COLO668 (cell line): ENCODE data around the gene CTCFL.

Experiments
- DNase-seq: peaks from one replicate; lab custom pipeline; 2025; ENCODE audit not compliant: unreplicated experiment; lab: John Stamatoyannopoulos, UW

The CTCFL gene, protein sequence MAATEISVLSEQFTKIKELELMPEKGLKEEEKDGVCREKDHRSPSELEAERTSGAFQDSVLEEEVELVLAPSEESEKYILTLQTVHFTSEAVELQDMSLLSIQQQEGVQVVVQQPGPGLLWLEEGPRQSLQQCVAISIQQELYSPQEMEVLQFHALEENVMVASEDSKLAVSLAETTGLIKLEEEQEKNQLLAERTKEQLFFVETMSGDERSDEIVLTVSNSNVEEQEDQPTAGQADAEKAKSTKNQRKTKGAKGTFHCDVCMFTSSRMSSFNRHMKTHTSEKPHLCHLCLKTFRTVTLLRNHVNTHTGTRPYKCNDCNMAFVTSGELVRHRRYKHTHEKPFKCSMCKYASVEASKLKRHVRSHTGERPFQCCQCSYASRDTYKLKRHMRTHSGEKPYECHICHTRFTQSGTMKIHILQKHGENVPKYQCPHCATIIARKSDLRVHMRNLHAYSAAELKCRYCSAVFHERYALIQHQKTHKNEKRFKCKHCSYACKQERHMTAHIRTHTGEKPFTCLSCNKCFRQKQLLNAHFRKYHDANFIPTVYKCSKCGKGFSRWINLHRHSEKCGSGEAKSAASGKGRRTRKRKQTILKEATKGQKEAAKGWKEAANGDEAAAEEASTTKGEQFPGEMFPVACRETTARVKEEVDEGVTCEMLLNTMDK

DNA sequence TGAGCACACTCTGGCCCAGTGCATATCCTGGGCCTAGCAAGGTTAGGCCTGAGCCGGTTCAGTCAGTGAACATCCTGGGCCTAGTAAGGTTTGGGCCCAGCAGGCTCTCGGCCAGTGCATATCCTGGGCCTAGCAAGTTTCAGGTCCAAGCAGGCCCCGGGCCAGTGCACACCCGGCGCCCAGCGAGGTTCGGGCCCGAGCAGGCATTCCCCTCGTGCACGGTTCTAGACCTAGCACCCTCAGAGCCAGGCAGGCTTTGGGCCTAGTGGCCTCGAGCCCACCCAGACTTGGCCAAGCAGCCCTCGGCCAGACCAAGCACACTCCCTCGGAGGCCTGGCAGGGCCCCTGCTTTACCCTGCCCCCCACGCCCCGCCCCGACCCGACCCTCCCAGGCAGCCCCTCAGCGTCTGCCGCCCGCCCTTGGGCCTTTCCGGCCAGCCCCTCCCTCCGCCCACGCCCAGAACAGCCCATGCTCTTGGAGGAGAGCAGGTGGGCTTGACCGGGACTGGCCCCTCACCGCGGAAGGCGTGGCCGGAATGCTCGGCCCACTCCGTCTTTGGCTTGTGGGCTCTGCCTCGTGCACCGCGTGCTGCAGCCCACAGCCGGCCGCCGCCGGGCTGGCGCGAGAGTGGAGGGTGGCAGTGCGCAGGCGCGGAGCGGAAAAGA lies at the start of gene CTCFL:
TSS of gene CTCFL (minus strand) at position 630 of the 666 bp plus-strand sequence. CDS start 935 bp downstream, outside the sequence.
- no peak for DNase-seq

DNA sequence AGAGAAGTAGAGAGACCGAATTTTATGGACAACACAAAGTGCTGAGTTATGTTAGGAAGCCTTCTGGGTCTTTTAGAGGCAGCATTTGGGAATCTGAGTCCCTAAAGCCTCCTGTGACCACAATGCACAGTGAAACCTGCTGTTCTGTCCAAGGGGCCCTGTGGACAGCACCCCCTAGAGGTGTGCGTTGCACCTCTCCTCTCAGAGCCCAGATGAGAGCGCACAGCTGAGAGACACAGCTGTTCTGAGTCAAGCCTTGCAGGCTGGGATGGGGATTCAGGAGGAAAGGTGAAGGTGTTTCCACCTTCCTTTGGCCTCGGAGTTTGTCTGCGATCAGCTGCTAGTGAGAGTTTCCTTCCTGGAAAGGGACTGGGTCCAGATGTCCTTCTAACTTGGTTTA lies 49.0 kb upstream of the CTCFL start:
- peak; percentile 9 for DNase-seq

DNA sequence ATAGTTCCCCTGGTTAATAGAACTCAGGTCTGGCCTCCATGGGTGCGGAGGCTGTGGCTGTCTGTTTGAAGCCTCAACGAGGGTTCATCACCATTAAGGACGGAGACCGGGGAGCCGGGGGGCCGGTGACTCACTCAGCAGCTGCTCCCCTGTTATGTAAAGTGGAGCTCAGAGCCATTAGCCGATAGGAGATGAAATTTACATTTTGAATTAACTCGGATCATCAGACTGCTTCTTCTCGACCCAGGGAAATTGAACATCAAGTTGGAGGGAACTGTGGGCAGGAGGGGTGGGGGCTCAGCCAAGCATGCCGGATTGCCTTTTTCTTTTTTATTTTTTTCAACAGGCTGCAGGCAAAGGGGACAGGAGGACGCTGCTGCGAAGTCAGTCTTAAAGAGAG lies 48.3 kb upstream of the CTCFL start:
- DNase-seq, result no peak

DNA sequence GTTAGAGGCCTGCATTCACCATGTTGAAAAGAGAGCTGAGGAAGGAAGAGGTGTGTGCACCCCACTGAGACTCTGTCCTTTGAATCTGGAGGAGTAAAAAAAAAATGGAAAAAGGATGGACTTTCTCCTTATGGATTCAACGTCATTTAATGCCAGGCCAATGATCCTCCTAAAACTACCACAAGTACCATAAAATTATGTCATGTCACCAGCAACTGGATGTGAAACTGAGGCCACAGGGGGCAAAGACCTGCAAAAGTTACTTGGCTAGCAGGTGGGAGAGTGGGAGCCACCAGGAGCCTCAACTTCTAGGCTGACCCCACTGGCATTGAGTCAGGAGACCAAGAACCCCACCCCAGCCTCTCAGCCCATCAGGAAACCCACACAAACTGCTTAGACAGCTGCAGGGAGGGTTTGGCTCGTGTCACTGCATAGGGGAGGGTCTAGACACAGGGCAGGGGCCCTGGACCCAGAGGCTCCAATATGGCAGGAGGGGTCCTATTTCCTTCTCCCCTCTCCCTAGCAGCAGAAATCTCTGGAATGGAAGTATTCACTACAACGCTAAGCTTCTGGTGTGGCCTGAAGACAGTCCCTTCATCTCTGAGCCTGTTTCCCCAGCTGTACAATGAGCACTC lies 47.0 kb upstream of the CTCFL start:
- no peak for DNase-seq

DNA sequence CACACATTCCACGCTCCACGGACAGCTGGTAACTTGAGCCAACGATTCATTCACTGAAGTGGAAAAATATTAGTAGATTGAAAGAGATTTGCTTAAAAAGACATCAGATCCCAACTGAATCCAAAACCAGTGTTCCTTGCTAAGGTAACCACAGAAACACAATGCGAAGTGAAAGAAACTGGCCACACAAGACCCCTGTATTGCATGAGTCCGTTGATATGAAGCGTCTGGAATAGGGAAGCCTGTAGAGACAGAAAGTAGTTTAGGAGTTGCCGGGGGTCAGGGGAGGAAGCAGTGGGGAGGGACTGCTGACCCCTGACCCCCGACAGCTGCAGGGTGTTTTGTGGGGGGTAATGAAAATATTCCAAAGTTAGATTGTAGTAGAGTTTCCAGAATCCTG lies 46.0 kb upstream of the CTCFL start:
- no peak for DNase-seq

DNA sequence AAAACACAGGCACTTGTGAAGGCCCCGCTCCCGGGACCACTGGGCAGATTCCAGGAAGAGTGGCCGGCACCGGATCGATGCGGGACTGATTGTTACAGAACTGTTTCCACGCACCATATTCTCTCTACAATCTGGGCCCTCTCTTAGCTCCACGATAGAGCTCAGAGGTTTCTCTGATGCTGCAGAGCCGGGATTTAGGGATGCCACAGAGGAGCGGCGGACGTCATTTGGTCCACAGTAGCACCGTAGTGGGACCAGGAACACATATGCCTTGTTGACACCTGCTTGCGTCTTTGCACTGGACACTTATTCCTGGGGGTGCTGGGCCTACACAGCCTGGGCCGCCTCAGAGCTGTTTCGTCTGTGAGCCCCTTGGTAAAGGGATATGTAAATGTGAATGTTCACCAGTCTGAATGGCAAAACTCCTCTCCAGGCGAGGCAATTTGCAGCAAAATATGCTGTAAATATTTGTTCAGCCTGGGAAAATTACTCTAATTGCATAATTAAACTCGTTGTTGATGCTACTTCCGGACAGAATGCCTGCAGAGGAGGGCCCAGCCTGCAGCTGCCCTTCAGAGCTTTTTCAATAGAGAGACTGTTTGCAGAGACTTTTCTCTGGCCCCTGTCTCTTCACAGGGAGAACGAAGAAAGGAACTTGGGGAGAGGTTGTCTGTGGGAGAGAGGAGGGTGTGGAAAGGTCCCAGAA lies 45.4 kb upstream of the CTCFL start:
- no peak for DNase-seq

DNA sequence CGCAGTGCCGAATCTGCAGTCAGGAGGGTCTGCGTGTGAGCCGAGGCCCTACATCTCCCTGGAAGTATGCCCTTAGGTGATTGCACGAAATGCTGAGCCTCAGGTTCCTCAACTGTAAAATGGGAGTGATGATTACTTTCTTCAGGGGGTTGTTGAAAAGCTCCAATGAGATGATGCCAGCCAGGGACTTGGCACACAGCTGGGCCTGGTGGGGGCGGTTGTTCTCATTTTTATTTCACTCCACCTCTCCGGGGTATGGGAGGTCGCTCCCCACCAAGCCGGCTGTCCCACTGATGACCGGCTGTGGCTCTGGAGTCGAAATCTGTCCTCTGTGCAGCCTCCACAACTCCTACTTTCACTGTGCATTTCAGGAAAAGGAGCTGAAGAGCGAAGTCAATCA lies 44.0 kb upstream of the CTCFL start:
- DNase-seq, result no peak

DNA sequence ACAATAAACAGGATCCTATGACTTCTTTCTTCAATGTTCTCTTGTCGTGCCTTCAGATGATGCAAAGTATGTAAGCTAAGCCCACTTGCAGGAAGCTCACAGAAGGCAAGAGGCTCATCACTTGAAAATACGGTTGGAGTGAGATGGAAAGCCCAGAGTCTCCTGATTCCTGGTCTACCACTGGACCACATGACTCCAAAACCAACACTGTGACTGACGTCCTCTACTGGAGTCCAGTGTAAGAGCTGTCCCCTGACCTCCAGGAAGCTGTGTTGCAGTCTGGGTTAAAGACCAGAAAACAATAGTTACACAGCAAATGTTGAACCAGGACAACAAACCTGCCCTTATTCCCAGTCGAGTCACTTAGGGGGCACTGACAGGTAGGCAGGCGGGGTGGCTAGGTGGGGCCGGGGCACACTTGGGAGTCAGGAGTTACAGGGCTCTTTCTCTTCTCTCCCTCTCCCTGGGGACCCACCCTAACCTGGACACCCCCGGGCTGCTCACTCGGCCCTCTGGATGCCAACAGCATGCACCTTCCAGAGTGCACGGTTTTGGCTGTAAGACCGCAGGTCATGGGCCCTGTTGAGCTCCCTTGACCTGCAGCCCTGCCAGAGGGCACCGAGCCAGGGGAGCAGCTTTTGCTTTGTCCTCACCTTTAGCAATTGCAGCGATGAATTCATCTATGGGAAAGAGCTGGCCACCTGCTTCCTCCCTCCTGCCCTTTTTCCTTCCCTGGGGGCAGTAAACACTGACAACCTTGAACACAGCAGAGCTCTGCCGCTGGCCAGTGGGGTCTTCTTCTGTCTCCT lies 43.4 kb upstream of the CTCFL start:
- no peak for DNase-seq

DNA sequence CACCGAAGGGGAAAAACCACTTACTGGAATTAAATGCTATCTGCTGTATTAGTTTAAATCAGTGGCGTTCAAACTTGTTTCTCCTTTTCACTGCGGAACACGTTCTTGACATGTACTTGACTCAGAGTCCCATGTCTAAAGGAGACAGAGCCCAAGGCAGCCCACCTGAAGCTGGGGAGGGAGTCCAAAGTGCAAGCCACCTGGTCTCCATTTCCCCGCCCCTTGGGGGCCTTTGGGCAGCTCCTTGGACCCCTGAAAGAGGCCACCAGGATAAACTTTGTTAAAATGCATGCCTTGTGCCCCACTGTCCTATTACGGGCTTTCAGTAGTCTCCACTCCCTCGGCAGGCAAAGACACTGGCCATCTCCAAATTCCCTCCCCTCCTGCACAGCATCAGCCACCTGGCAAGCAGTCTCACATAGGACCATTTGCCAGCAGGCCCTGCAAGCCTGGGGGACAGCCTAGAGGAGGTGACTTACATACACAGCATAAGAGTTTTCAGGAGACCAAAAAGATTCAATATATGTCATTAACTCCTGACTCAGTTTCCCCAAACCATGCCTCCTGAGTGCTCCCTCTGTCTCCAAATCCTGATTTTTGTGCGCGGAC lies 42.6 kb upstream of the CTCFL start:
- no peak for DNase-seq

DNA sequence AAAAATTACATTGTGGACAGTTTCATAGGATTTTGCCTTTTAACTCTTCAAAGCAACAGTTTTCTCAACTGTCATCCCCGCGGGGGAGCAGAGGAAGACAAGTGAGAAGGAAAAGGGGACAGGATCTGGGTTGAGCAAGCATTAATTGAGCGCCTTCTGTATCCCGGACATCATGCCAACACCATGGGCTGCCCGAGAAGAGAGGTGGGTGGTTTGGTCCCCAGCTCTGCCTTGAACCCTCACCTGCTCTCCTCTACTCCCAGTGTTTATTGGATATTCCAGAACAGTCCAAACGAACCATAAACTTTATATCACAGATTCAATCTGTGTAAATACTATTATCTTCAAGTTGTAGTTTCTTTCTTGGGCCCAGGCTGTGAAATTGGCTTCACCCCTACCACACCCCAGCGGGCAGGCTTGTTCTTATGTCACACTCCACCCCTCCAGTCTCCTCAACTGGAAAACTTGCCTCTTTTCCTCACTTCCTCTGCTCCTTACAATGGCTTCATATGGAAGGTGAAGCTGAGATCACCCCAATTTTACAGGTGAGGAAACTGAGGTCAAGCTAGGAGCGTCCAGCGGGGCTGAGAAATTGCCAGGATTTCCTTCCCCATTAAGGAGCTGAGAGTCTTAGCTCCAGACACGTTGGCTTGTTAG lies 42.0 kb upstream of the CTCFL start:
- no peak for DNase-seq

DNA sequence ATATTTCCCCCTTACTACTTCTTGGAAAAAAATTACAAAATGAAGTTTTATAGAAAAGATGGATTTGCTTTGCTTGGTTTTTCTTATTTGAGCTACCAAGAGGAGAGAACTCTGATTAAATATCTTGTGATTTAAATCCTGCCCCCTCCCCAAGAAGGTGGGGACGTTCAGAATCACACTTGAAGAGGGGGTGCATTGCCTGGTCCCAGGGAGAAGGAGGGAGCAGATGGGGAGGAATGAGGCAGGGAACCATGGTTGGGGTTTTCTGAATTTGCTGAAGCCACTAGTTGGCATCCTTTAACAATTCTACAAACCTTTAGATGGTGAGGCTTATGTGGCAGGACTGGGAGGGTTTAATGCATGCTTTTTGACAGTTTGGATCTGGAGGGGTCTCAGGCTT lies 41.5 kb upstream of the CTCFL start:
- DNase-seq, result no peak

DNA sequence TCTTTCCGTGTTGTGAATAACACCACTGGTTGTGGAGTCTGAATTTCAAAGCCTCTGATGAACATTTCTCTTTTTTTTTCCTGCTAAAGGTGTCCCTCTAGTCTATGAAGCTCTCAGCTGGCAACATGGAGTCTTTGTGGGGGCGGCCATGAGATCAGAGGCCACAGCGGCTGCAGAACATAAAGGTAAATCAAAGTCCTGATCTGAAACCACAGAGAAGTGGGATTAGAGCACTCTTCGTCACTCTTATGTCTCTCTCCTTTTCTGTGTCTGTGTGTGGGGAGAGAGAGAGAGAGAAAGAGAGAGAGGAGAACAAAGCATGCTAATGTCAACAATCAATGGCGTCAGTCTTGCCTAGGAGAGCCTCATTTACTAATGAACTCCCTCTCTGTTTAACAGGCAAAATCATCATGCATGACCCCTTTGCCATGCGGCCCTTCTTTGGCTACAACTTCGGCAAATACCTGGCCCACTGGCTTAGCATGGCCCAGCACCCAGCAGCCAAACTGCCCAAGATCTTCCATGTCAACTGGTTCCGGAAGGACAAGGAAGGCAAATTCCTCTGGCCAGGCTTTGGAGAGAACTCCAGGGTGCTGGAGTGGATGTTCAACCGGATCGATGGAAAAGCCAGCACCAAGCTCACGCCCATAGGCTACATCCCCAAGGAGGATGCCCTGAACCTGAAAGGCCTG lies 40.2 kb upstream of the CTCFL start:
- no peak for DNase-seq

DNA sequence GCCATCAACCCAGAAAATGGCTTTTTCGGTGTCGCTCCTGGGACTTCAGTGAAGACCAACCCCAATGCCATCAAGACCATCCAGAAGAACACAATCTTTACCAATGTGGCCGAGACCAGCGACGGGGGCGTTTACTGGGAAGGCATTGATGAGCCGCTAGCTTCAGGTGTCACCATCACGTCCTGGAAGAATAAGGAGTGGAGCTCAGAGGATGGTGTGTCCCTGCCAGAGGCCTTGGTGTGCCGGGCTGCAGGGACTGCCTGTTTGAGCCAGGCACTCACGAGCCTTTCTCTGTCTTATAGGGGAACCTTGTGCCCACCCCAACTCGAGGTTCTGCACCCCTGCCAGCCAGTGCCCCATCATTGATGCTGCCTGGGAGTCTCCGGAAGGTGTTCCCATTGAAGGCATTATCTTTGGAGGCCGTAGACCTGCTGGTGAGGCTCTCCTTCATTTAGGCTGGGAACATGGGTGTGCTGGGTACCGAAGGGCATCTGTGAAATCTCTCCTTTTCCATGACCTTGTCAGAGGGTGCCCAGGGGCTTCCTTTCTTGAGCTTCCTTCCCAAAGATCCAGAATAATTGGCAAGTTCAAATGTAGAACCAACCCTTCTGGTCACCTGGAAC lies 39.4 kb upstream of the CTCFL start:
- no peak for DNase-seq

DNA sequence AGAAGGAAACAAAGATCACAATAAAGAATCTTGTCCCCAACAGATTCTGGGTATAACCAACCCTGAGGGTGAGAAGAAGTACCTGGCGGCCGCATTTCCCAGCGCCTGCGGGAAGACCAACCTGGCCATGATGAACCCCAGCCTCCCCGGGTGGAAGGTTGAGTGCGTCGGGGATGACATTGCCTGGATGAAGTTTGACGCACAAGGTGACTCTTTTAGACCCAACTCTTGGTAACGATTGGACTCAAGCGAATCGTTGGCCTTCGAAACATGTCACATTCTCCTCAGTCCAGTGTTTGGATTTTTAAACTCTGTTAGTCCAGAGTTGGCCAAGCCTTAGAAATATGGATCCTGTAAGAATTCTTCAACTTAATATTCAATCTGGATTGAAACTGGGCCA lies 38.6 kb upstream of the CTCFL start:
- DNase-seq, result no peak

DNA sequence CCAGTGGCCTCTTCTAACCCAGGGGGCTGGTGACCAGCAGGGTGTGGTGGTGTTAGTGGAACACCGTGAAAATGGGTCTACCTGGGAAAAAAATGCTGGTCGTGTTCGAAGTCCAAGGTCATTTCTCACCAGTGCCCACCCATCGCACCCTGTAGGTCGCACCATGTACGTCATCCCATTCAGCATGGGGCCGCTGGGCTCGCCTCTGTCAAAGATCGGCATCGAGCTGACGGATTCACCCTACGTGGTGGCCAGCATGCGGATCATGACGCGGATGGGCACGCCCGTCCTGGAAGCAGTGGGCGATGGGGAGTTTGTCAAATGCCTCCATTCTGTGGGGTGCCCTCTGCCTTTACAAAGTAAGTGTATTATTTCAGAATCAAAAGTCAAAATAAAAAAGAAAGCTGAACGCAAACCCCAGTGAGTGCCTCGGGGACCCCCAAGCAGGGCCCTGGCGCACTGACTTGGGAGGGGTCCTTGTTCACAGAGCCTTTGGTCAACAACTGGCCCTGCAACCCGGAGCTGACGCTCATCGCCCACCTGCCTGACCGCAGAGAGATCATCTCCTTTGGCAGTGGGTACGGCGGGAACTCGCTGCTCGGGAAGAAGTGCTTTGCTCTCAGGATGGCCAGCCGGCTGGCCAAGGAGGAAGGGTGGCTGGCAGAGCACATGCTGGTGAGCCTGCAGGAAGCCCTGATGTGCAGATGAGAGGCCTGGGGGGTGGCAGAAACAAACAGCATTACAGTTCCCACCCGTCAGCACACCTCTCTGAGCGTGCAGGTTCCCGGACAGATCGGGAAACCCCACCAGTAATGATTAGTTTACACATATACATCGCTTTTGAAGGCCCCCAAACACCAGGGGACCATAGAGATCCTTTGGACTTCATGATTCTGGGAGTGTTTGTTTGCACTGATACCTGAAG lies 37.9 kb upstream of the CTCFL start:
- DNase-seq, result no peak

DNA sequence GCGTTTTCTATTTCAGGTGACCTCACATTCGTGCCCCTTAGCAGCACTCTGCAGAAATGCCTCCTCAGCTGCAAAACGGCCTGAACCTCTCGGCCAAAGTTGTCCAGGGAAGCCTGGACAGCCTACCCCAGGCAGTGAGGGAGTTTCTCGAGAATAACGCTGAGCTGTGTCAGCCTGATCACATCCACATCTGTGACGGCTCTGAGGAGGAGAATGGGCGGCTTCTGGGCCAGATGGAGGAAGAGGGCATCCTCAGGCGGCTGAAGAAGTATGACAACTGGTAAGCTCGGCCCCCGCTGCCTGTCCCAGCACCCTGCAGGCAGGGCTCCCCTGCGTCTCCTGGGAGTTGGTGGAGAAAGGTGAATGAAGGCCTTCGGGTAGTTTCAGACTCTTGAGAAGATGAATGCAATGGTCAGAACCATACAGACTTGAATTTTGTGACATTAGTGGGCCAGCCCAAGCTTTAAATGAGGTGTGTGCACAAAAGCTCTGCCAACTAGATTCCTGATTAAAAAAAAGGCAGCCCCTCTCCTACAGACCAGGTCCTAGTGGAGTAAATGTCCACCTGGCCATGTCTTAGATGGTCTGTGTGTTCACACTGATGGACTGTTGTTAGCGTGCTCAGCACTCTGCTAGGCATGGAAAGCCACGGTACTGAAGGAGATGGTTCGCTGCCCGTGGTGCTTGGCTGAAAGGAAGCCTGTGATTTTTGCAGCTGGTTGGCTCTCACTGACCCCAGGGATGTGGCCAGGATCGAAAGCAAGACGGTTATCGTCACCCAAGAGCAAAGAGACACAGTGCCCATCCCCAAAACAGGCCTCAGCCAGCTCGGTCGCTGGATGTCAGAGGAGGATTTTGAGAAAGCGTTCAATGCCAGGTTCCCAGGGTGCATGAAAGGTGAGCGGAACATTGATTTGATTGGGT lies 36.7 kb upstream of the CTCFL start:
- DNase-seq, result no peak
